ENCODE results near the gene UACA. TPM values are rescaled to one million over a fixed set of nuclear protein-coding genes. Genes with fewer than 3 reads are reported as not detected.

UACA gene
- total RNA-seq, 2 donors from 2014 or later = 22.4 to 27.2 TPM

- no peaks in the 10 kb centered on the region for H3K27me3 ChIP-seq
- no peak overlapping the region for H3K27ac ChIP-seq
- H3K36me3 ChIP-seq (replicated peaks in 1 of 2; ENCODE audit: insufficient read depth in 1 of 2, low read depth in 2 of 2) = no peaks in the 10 kb centered on the region
- DNase-seq = no peak
- intact Hi-C loops (cut with DNase I) = no loop called here
- no peaks in the 10 kb centered on the region for H3K4me1 ChIP-seq
- 77 to 97% methylated on average over 2 of the region's 2 CpGs for WGBS, 2 donors
- TF ChIP-seq CTCF (IDR thresholded peaks at IDR 0.05) (no peak), POLR2A (IDR thresholded peaks at IDR 0.05) (no peak)
- H3K4me3 ChIP-seq = no peak overlapping the region
- no peaks in the 10 kb centered on the region for H3K9me3 ChIP-seq
- no peak for ATAC-seq
Measured at GRCh38 chr15:70635895-70636294, 127.5 kb downstream of the UACA start.

- Histone ChIP-seq H3K27me3 (no peaks in the 10 kb centered on the region), H3K4me3 (no peak overlapping the region), H3K36me3 (replicated peaks in 1 of 2; ENCODE audit: insufficient read depth in 1 of 2, low read depth in 2 of 2) (no peaks in the 10 kb centered on the region), H3K9me3 (no peaks in the 10 kb centered on the region), H3K4me1 (no peaks in the 10 kb centered on the region), H3K27ac (no peak overlapping the region)
- DNase-seq (no peak), ATAC-seq (no peak)
- TF ChIP-seq CTCF (IDR thresholded peaks at IDR 0.05) (no peak), POLR2A (IDR thresholded peaks at IDR 0.05) (no peak)
- intact Hi-C loops (cut with DNase I) = no loop called here
- WGBS, 2 donors = 88 to 93% methylated on average over 7 of the region's 7 CpGs
Measured at GRCh38 chr15:70633991-70634390, 129.4 kb downstream of the UACA start.

GRCh38 chr15:70633103-70633831, 130.1 kb downstream of the UACA start:
- ATAC-seq (no peak), DNase-seq (no peak)
- no peaks in the 10 kb centered on the region for H3K4me1 ChIP-seq
- H3K4me3 ChIP-seq = no peak overlapping the region
- no peaks in the 10 kb centered on the region for H3K36me3 ChIP-seq (replicated peaks in 1 of 2; ENCODE audit: insufficient read depth in 1 of 2, low read depth in 2 of 2)
- H3K27ac ChIP-seq = no peak overlapping the region
- TF ChIP-seq CTCF (IDR thresholded peaks at IDR 0.05) = no peak
- TF ChIP-seq POLR2A (IDR thresholded peaks at IDR 0.05) = no peak
- WGBS, 2 donors = 61 to 65% methylated on average over 12 of the region's 12 CpGs
- intact Hi-C loops (cut with DNase I) = no loop called here
- no peaks in the 10 kb centered on the region for H3K27me3 ChIP-seq
- no peaks in the 10 kb centered on the region for H3K9me3 ChIP-seq

- Histone ChIP-seq H3K27me3 (no peaks in the 10 kb centered on the region), H3K4me3 (no peak overlapping the region), H3K27ac (no peak overlapping the region), H3K4me1 (no peaks in the 10 kb centered on the region), H3K9me3 (no peaks in the 10 kb centered on the region), H3K36me3 (replicated peaks in 1 of 2; ENCODE audit: insufficient read depth in 1 of 2, low read depth in 2 of 2) (no peaks in the 10 kb centered on the region)
- intact Hi-C loops (cut with DNase I) = no loop called here
- 80 to 82% methylated on average over 5 of the region's 5 CpGs for WGBS, 2 donors
- DNase-seq (no peak), ATAC-seq (no peak)
- TF ChIP-seq POLR2A (IDR thresholded peaks at IDR 0.05) (no peak), CTCF (IDR thresholded peaks at IDR 0.05) (no peak)
Measured at GRCh38 chr15:70632491-70633102, 130.8 kb downstream of the UACA start.

GRCh38 chr15:70632079-70632478, 131.3 kb downstream of the UACA start:
- 66 to 75% methylated on average over 4 of the region's 4 CpGs for WGBS, 2 donors
- no peak for TF ChIP-seq POLR2A (IDR thresholded peaks at IDR 0.05)
- no peak for TF ChIP-seq CTCF (IDR thresholded peaks at IDR 0.05)
- no peaks in the 10 kb centered on the region for H3K27me3 ChIP-seq
- H3K4me1 ChIP-seq = no peaks in the 10 kb centered on the region
- no peaks in the 10 kb centered on the region for H3K9me3 ChIP-seq
- intact Hi-C loops (cut with DNase I) = no loop called here
- DNase-seq (no peak), ATAC-seq (no peak)
- no peak overlapping the region for H3K27ac ChIP-seq
- no peak overlapping the region for H3K4me3 ChIP-seq
- H3K36me3 ChIP-seq (replicated peaks in 1 of 2; ENCODE audit: insufficient read depth in 1 of 2, low read depth in 2 of 2) = no peaks in the 10 kb centered on the region

Measured in body of pancreas (tissue), 4 donors.